Common myeloid progenitor, CD34-positive (primary cell): ENCODE data around the gene CNKSR1.

Source experiments
- CTCF ChIA-PET: fragments of 350-600 bp; sonication (Branson Sonifier 250); formaldehyde crosslinking; loops from one replicate; lab custom pipeline; 2021; ENCODE audit warnings: antibody characterized with exemption; lab: Charles Lee
- POLR2A ChIA-PET: fragments of 350-600 bp; sonication (Branson Sonifier 250); formaldehyde crosslinking; loops from one replicate; lab custom pipeline; 2021; ENCODE audit warnings: antibody characterized with exemption; lab: Charles Lee
- DNase-seq, 3 donors: peaks; one replicate each; pipeline versions ENCODE4 v3.0.0 to v3.0.0-alpha.2; 2013
- H3K27ac ChIP-seq, 2 experiments: 1 replicate in 1 of 2; 2 replicates in 1 of 2; pipeline ENCODE4 v1.7.0; 2013; ENCODE audit warnings: inconsistent platforms in 2 of 2, low read length in 2 of 2, mild to moderate bottlenecking in 2 of 2, low read depth in 1 of 2, moderate library complexity in 1 of 2; ENCODE audit not compliant: severe bottlenecking in 2 of 2, insufficient read depth in 1 of 2, poor library complexity in 1 of 2
- H3K27me3 ChIP-seq, 5 experiments: replicated peaks in 2 of 5; 1 replicate in 3 of 5; 2 replicates in 2 of 5; pipeline versions ENCODE4 v1.6.1 to v1.7.0; 2013; ENCODE audit warnings: low read length in 4 of 5, mild to moderate bottlenecking in 2 of 5, moderate library complexity in 2 of 5, inconsistent platforms in 1 of 5; ENCODE audit not compliant: insufficient read depth in 5 of 5, control insufficient read depth in 4 of 5
- H3K36me3 ChIP-seq, 4 experiments: 1 replicate in 2 of 4; 2 replicates in 2 of 4; pipeline versions ENCODE4 v1.6.1 to v1.7.0; 2013; ENCODE audit warnings: low read length in 3 of 4, control low read depth in 1 of 4, mild to moderate bottlenecking in 1 of 4; ENCODE audit not compliant: control insufficient read depth in 4 of 4, insufficient read depth in 4 of 4
- H3K4me1 ChIP-seq, 4 experiments: 1 replicate in 3 of 4; 2 replicates in 1 of 4; pipeline versions ENCODE4 v1.6.1 to v1.7.1; 2013; ENCODE audit warnings: low read length in 3 of 4, mild to moderate bottlenecking in 3 of 4, control low read depth in 1 of 4, inconsistent platforms in 1 of 4, moderate library complexity in 1 of 4; ENCODE audit not compliant: control insufficient read depth in 4 of 4, insufficient read depth in 4 of 4; ENCODE audit errors: control extremely low read depth in 1 of 4
- H3K4me3 ChIP-seq, 7 experiments: 1 replicate in 4 of 7; 2 replicates in 3 of 7; pipeline versions ENCODE4 v1.5.1 to v1.7.0; 2013; ENCODE audit warnings: mild to moderate bottlenecking in 7 of 7, low read length in 6 of 7, moderate library complexity in 6 of 7, inconsistent platforms in 2 of 7, low read depth in 2 of 7, control low read depth in 1 of 7; ENCODE audit not compliant: insufficient read depth in 4 of 7, control insufficient read depth in 1 of 7; ENCODE audit errors: extremely low read depth in 1 of 7
- H3K9me3 ChIP-seq, 5 experiments: 1 replicate in 4 of 5; 2 replicates in 1 of 5; pipeline versions ENCODE4 v1.6.1 to v1.7.1; 2013; ENCODE audit warnings: low read length in 4 of 5, mild to moderate bottlenecking in 2 of 5, inconsistent platforms in 1 of 5, low read depth in 1 of 5, moderate library complexity in 1 of 5; ENCODE audit not compliant: control insufficient read depth in 4 of 5, insufficient read depth in 2 of 5; ENCODE audit errors: control extremely low read depth in 1 of 5
- WGBS: methylation state at CpG from one replicate; pipeline ENCODE4 v1.1.5; 2013; ENCODE audit not compliant: insufficient coverage; 5-methylcytosine and 5-hydroxymethylcytosine counted together

CNKSR1 gene

GRCh38 chr1:26154750-26155149 is 22.5 kb upstream of the CNKSR1 start:
- Histone ChIP-seq H3K4me1 (peaks cover 0 to 43% (median 35%) of the 10 kb centered on the region in 4 experiments), H3K9me3 (no peaks in the 10 kb centered on the region), H3K4me3 (no peak overlapping the region), H3K36me3 (no peaks in the 10 kb centered on the region), H3K27ac (no peak overlapping the region), H3K27me3 (peaks cover 0 to 16% (median 0%) of the 10 kb centered on the region in 5 experiments)
- ChIA-PET CTCF (interaction anchor here (1.2 to 5.7 kb wide), 5 partner anchors 8 to 51 kb away, joined by 6 to 56 read pairs (median 9); partner anchors contain the start of gene ZNF593), POLR2A (interaction anchor here (1.5 kb wide), 1 partner anchor 9 kb away, joined by 4 read pairs; no protein-coding TSS in a partner anchor)
- no peak for DNase-seq
- WGBS: 47% methylated on average over 4 of the region's 9 CpGs

GRCh38 chr1:26155370-26156284 is 21.7 kb upstream of the CNKSR1 start:
- no peak for DNase-seq
- Histone ChIP-seq H3K27me3 (peaks cover 0 to 19% (median 0%) of the 10 kb centered on the region in 5 experiments), H3K4me3 (peak overlapping the region in 2 of 7 experiments; percentile 6 to 11), H3K4me1 (peaks cover 0 to 44% (median 35%) of the 10 kb centered on the region in 4 experiments), H3K36me3 (no peaks in the 10 kb centered on the region), H3K9me3 (no peaks in the 10 kb centered on the region), H3K27ac (no peak overlapping the region)
- POLR2A ChIA-PET: interaction anchor here (1.1 to 1.5 kb wide), 2 partner anchors 10 kb away, joined by 4 read pairs; no protein-coding TSS in a partner anchor
- CTCF ChIA-PET: interaction anchor here (0.8 to 5.7 kb wide), 10 partner anchors 8 to 78 kb away, joined by 3 to 56 read pairs (median 6); partner anchors contain the start of genes CEP85 and ZNF593
- WGBS: 54% methylated on average over 16 of the region's 21 CpGs

- Histone ChIP-seq H3K36me3 (no peaks in the 10 kb centered on the region), H3K4me1 (peaks cover 0 to 52% (median 44%) of the 10 kb centered on the region in 4 experiments), H3K27ac (no peak overlapping the region), H3K9me3 (no peaks in the 10 kb centered on the region), H3K27me3 (peaks cover 0 to 28% (median 6%) of the 10 kb centered on the region in 5 experiments), H3K4me3 (peak overlapping the region in 4 of 7 experiments; percentile 4 to 49 (median 12))
- DNase-seq: peak in 2 of 3 donors; percentile 57 to 74
- WGBS: 16% methylated on average over 8 of the region's 12 CpGs
- CTCF ChIA-PET: interaction anchor here (0.7 to 5.7 kb wide), 14 partner anchors 10 to 260 kb away, joined by 3 to 56 read pairs (median 4); partner anchors contain the start of genes CEP85 and ZNF593
- POLR2A ChIA-PET: interaction anchor here (0.5 to 1.1 kb wide), 4 partner anchors 9 to 185 kb away, joined by 3 to 6 read pairs (median 4); no protein-coding TSS in a partner anchor
These were observed 20.8 kb upstream of the CNKSR1 start for GRCh38 chr1:26156285-26157038.

GRCh38 chr1:26158271-26158907 is 18.9 kb upstream of the CNKSR1 start:
- H3K27me3 ChIP-seq: peaks cover 0 to 38% (median 14%) of the 10 kb centered on the region in 5 experiments
- no peak overlapping the region for H3K4me3 ChIP-seq
- no peaks in the 10 kb centered on the region for H3K36me3 ChIP-seq
- no peak for DNase-seq
- H3K27ac ChIP-seq: no peak overlapping the region
- ChIA-PET POLR2A (interaction anchor here (1.1 kb wide), 1 partner anchor 11 kb away, joined by 3 read pairs; the partner anchor contains the start of gene ZNF593), CTCF (interaction anchor here (2.3 to 5.7 kb wide), 2 partner anchors 12 to 56 kb away, joined by 9 to 56 read pairs; no protein-coding TSS in a partner anchor)
- no peaks in the 10 kb centered on the region for H3K9me3 ChIP-seq
- H3K4me1 ChIP-seq: peaks cover 0 to 61% (median 52%) of the 10 kb centered on the region in 4 experiments
- WGBS: 87% methylated on average over 5 of the region's 5 CpGs

GRCh38 chr1:26158908-26159742 is 18.2 kb upstream of the CNKSR1 start, which contains the start of gene FAM110D:
TSS of gene FAM110D (plus strand) at chr1:26159079. CDS start at chr1:26161292, 2,213 bp downstream.
- Histone ChIP-seq H3K4me1 (peaks cover 0 to 67% (median 57%) of the 10 kb centered on the region in 4 experiments), H3K36me3 (no peaks in the 10 kb centered on the region), H3K9me3 (no peaks in the 10 kb centered on the region), H3K4me3 (peak within 1 kb of the TSS in 1 of 7 experiments; percentile 52), H3K27me3 (peaks cover 0 to 38% (median 14%) of the 10 kb centered on the region in 5 experiments), H3K27ac (no peak within 1 kb of the TSS)
- 54% methylated on average over 6 of the region's 6 CpGs for whole genome bisulfite sequencing
- ChIA-PET POLR2A (no interaction called here), CTCF (interaction anchor here (5.7 kb wide), 1 partner anchor 12 kb away, joined by 56 read pairs; no protein-coding TSS in a partner anchor)
- DNase-seq: no peak
